Fibroblast of upper back skin (primary cell): ENCODE measurements around the gene SPOCK1.

ENCODE experiments used
- DNase-seq: peaks from one replicate; pipeline ENCODE4 v3.0.0-alpha.2; 2013

The SPOCK1 gene

GRCh38 chr5:137440795-137441194, 58.3 kb downstream of the SPOCK1 start:
- DNase-seq: no peak

- no peak for DNase-seq
Observed at GRCh38 chr5:137439645-137440044, 59.5 kb downstream of the SPOCK1 start.

- no peak for DNase-seq
Observed at GRCh38 chr5:137438932-137439331, 60.2 kb downstream of the SPOCK1 start.

GRCh38 chr5:137437774-137438173, 61.4 kb downstream of the SPOCK1 start:
- DNase-seq: no peak

GRCh38 chr5:137433539-137433938, 65.6 kb downstream of the SPOCK1 start:
- DNase-seq: no peak

- DNase-seq: no peak
Observed at GRCh38 chr5:137432376-137432775, 66.8 kb downstream of the SPOCK1 start.

- no peak for DNase-seq
Observed at GRCh38 chr5:137431051-137431450, 68.1 kb downstream of the SPOCK1 start.

GRCh38 chr5:137415231-137415681, 83.9 kb downstream of the SPOCK1 start:
- DNase-seq: peak; percentile 81

GRCh38 chr5:137414112-137414755, 84.9 kb downstream of the SPOCK1 start:
- no peak for DNase-seq

GRCh38 chr5:137412136-137412535, 87.0 kb downstream of the SPOCK1 start:
- DNase-seq: no peak

GRCh38 chr5:137410234-137411010, 88.7 kb downstream of the SPOCK1 start:
- DNase-seq: no peak

GRCh38 chr5:137409736-137410135, 89.4 kb downstream of the SPOCK1 start:
- no peak for DNase-seq

GRCh38 chr5:137407090-137407489, 92.0 kb downstream of the SPOCK1 start:
- no peak for DNase-seq

- no peak for DNase-seq
Observed at GRCh38 chr5:137405393-137405792, 93.7 kb downstream of the SPOCK1 start.

- DNase-seq: no peak
Observed at GRCh38 chr5:137403869-137404268, 95.3 kb downstream of the SPOCK1 start.

- no peak for DNase-seq
Observed at GRCh38 chr5:137402436-137403187, 96.5 kb downstream of the SPOCK1 start.

GRCh38 chr5:137401946-137402345, 97.2 kb downstream of the SPOCK1 start:
- no peak for DNase-seq

GRCh38 chr5:137400571-137400970, 98.6 kb downstream of the SPOCK1 start:
- DNase-seq: no peak

GRCh38 chr5:137399911-137400310, 99.2 kb downstream of the SPOCK1 start:
- DNase-seq: no peak

GRCh38 chr5:137398751-137399150, 100.4 kb downstream of the SPOCK1 start:
- DNase-seq: no peak

GRCh38 chr5:137398154-137398553, 101.0 kb downstream of the SPOCK1 start:
- DNase-seq: no peak

- DNase-seq: peak; percentile 27
Observed at GRCh38 chr5:137395011-137395755, 103.9 kb downstream of the SPOCK1 start.

- no peak for DNase-seq
Observed at GRCh38 chr5:137394380-137394779, 104.7 kb downstream of the SPOCK1 start.
